ENCODE data around the gene UGGT2. TPM values are rescaled to one million over a fixed set of nuclear protein-coding genes. Genes with fewer than 3 reads are reported as not detected.

Gene UGGT2
- total RNA-seq, 6 experiments from 2014 or later: 8.2 to 17.1 (median 10.3) TPM

- Histone ChIP-seq H3K9me3 (no peaks in the 10 kb centered on the region), H3K4me3 (no peak overlapping the region), H3K27ac (no peak overlapping the region), H3K36me3 (no peaks in the 10 kb centered on the region), H3K27me3 (no peaks in the 10 kb centered on the region), H3K4me1 (no peaks in the 10 kb centered on the region)
- DNase-seq: no peak
- 80% methylated on average over 1 of the region's 1 CpG for WGBS (ENCODE audit: insufficient coverage, low coverage, low lambda C conversion rate, missing lambda C conversion rate)
- intact Hi-C loops (cut with DNase I): no loop called here
- TF ChIP-seq POLR2A (IDR thresholded peaks at IDR 0.05) (no peak), CTCF (IDR thresholded peaks at IDR 0.05) (no peak)
- no peak for ATAC-seq
These were observed 41.8 kb downstream of the UGGT2 start for GRCh38 chr13:96011291-96011872.

DNA sequence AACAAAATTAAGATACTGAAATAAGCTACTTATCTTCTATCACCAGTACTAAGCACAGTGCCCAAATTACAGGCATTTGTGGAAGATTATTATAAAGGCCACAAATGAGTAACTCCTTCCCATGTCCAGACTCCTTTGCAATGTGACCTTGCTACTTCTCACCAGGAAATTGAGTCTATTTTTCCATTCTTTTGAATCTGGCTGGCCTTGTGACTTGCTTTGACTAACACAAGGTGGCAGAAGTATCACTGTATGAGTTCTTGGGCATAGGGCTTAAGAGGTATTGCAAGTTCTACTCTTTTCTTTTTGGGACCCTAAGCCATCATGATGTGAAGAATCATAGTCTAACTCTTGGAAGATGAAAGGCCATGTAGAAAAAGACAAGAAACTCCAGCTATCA, 49.9 kb downstream of the UGGT2 start:
- DNase-seq (no peak), ATAC-seq (no peak)
- TF ChIP-seq CTCF (IDR thresholded peaks at IDR 0.05) (no peak), POLR2A (IDR thresholded peaks at IDR 0.05) (no peak)
- no peak overlapping the region for H3K4me3 ChIP-seq
- no peaks in the 10 kb centered on the region for H3K27me3 ChIP-seq
- H3K4me1 ChIP-seq: no peaks in the 10 kb centered on the region
- intact Hi-C loops (cut with DNase I): no loop called here
- no peak overlapping the region for H3K27ac ChIP-seq
- H3K36me3 ChIP-seq: no peaks in the 10 kb centered on the region
- no peaks in the 10 kb centered on the region for H3K9me3 ChIP-seq

DNA sequence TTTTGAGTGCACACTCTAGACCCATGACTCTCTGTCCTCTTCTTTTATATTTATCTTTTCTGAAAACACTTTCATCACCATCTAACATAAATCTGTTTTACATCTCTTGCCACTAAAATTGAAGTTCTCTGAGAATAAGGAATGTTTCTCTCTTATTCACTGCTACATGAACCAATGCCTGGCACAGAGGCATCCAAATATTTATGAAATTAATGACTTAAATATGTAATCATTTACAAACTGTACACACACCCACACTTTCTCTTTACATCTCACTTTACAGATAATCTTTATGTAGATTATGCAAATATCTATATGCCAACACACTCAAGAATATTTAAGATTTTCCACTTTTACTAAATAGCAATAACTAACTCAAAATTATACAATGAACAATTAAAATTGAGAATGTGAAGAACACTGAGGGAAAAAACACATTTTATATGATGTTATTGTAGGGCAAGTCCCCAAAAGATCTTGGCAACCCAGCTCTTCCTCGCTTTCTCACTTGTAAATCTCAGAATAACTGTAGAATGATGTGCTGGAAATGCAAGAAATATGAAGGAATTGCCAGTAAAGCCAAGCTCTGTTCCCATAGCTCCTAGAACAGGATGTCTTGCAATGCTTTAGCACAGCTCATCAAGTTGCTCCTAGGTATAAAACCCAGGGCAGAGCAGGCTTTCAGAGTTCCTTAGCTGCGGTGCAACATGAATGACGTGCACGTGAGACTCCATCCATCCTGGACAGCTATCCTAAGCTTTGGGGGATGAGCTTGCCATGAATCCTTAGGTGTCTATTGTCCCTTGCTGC, 50.7 kb downstream of the UGGT2 start:
- Histone ChIP-seq H3K27me3 (no peaks in the 10 kb centered on the region), H3K4me1 (no peaks in the 10 kb centered on the region), H3K27ac (no peak overlapping the region), H3K4me3 (no peak overlapping the region), H3K36me3 (no peaks in the 10 kb centered on the region), H3K9me3 (no peaks in the 10 kb centered on the region)
- DNase-seq (no peak), ATAC-seq (no peak)
- 88% methylated on average over 4 of the region's 4 CpGs for WGBS (ENCODE audit: insufficient coverage, low coverage, low lambda C conversion rate, missing lambda C conversion rate)
- TF ChIP-seq POLR2A (IDR thresholded peaks at IDR 0.05) (no peak), CTCF (IDR thresholded peaks at IDR 0.05) (no peak)
- intact Hi-C loops (cut with DNase I): no loop called here

DNA sequence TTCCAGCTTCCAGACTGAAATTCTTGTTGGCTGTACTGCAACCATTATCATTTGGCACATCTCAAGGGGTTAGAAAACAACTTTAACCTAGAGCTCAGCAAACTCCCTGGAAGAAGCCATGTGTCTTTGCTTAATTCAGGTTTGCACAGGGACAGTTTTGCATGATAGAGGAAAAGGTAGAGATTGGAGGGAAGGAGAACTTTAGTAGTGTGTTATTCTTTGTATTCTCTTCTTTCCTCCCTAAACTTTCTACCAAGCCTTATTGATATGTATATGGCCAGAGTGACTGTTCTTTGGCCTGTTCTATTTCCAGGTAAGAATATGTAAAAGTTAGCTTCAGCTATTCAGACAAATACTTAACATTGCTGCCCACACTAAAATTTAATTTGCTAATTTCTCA, 53.1 kb downstream of the UGGT2 start:
- Histone ChIP-seq H3K27ac (no peak overlapping the region), H3K9me3 (no peaks in the 10 kb centered on the region), H3K4me3 (no peak overlapping the region), H3K4me1 (no peaks in the 10 kb centered on the region), H3K27me3 (no peaks in the 10 kb centered on the region), H3K36me3 (no peaks in the 10 kb centered on the region)
- TF ChIP-seq POLR2A (IDR thresholded peaks at IDR 0.05): no peak
- no peak for TF ChIP-seq CTCF (IDR thresholded peaks at IDR 0.05)
- DNase-seq: no peak
- intact Hi-C loops (cut with DNase I): no loop called here
- no peak for ATAC-seq
